WTC11 (cell line): ENCODE data around the gene TIMM13. TPM values are rescaled to one million over a fixed set of nuclear protein-coding genes. Genes with fewer than 3 reads are reported as not detected.

ENCODE experiments used
- CDX4 ChIP-seq: fragments of 250-450 bp; sonication (Bioruptor Pico); IDR thresholded peaks from 2 replicates; pipeline ENCODE4 v1.9.0; 2021; ENCODE audit warnings: moderate library complexity, mild to moderate bottlenecking, inconsistent platforms, borderline replicate concordance
- CTCF ChIP-seq: fragments of 200-600 bp; IDR thresholded peaks from 2 replicates; pipeline ENCODE4 v1.8.0; 2022; ENCODE audit warnings: antibody characterized with exemption
- ELF4 ChIP-seq: sonication (generic); formaldehyde crosslinking; IDR thresholded peaks from 2 replicates; pipeline ENCODE4 v1.8.1; 2022; ENCODE audit warnings: low read depth, mild to moderate bottlenecking, moderate library complexity, missing genetic modification reagents
- ERG ChIP-seq: fragments of 250-450 bp; sonication (Bioruptor Pico); IDR thresholded peaks from 2 replicates; pipeline ENCODE4 v1.8.0; 2021; ENCODE audit warnings: mild to moderate bottlenecking
- GRHL2 ChIP-seq: fragments of 250-450 bp; sonication (Bioruptor Pico); IDR thresholded peaks from 2 replicates; pipeline ENCODE4 v1.8.0; 2022; ENCODE audit warnings: mild to moderate bottlenecking, moderate library complexity; ENCODE audit not compliant: insufficient replicate concordance, severe bottlenecking
- IRF1 ChIP-seq: sonication (generic); formaldehyde crosslinking; IDR thresholded peaks from 2 replicates; pipeline ENCODE4 v1.8.0; 2023; ENCODE audit warnings: missing genetic modification reagents
- JAZF1 ChIP-seq: fragments of 250-450 bp; sonication (Bioruptor Pico); IDR thresholded peaks from 2 replicates; pipeline ENCODE4 v1.9.0; 2021; ENCODE audit warnings: moderate library complexity, mild to moderate bottlenecking, inconsistent platforms
- MYBL2 ChIP-seq: sonication (generic); formaldehyde crosslinking; IDR thresholded peaks from 2 replicates; pipeline ENCODE4 v1.8.1; 2023; ENCODE audit warnings: mild to moderate bottlenecking, moderate library complexity, missing genetic modification reagents
- PRDM15 ChIP-seq: sonication (generic); formaldehyde crosslinking; IDR thresholded peaks from 2 replicates; pipeline ENCODE4 v1.8.0; 2022; ENCODE audit warnings: missing genetic modification reagents
- PRRX2 ChIP-seq: fragments of 250-450 bp; sonication (Bioruptor Pico); IDR thresholded peaks from 2 replicates; pipeline ENCODE4 v1.8.0; 2021; ENCODE audit warnings: mild to moderate bottlenecking
- SMAD3 ChIP-seq: sonication (generic); formaldehyde crosslinking; IDR thresholded peaks from 2 replicates; pipeline ENCODE4 v1.8.0; 2022; ENCODE audit warnings: missing genetic modification reagents, mild to moderate bottlenecking, borderline replicate concordance
- SMAD4 ChIP-seq: sonication (generic); formaldehyde crosslinking; IDR thresholded peaks from 2 replicates; pipeline ENCODE4 v1.8.0; 2022; ENCODE audit warnings: mild to moderate bottlenecking, missing genetic modification reagents
- ZMAT4 ChIP-seq: fragments of 250-450 bp; sonication (Bioruptor Pico); IDR thresholded peaks from 2 replicates; pipeline ENCODE4 v1.9.0; 2021; ENCODE audit warnings: mild to moderate bottlenecking
- ZNF121 ChIP-seq: sonication (generic); formaldehyde crosslinking; IDR thresholded peaks from 2 replicates; pipeline ENCODE4 v1.8.0; 2023; ENCODE audit warnings: missing genetic modification reagents
- total RNA-seq: library from RNA; stranded (reverse); gene quantifications from 3 replicates; pipeline ENCODE4 v1.2.3, GENCODE V29; 2021
- TF ChIP-seq, protein P1 (sequence below): sonication (generic); formaldehyde crosslinking; conservative IDR thresholded peaks from 2 replicates; pipeline ENCODE4 v1.8.1; 2022; ENCODE audit warnings: mild to moderate bottlenecking, missing genetic modification reagents
- TF ChIP-seq, protein P2 (sequence below): sonication (generic); formaldehyde crosslinking; IDR thresholded peaks from 2 replicates; pipeline ENCODE4 v1.8.1; 2022; ENCODE audit warnings: missing genetic modification reagents, borderline replicate concordance
- TF ChIP-seq, protein P3 (sequence below): sonication (generic); formaldehyde crosslinking; IDR thresholded peaks from 2 replicates; pipeline ENCODE4 v1.8.1; 2022; ENCODE audit warnings: low read depth, mild to moderate bottlenecking, moderate library complexity, missing genetic modification reagents, borderline replicate concordance
- TF ChIP-seq, protein P4 (sequence below): sonication (generic); formaldehyde crosslinking; IDR thresholded peaks from 2 replicates; pipeline ENCODE4 v1.8.1; 2022; ENCODE audit warnings: low read depth, missing genetic modification reagents, borderline replicate concordance
- TF ChIP-seq, protein P5 (sequence below): sonication (generic); formaldehyde crosslinking; conservative IDR thresholded peaks from 2 replicates; pipeline ENCODE4 v1.8.1; 2023; ENCODE audit warnings: mild to moderate bottlenecking, low read depth, missing genetic modification reagents, moderate library complexity
- TF ChIP-seq, protein P6 (sequence below): sonication (generic); formaldehyde crosslinking; IDR thresholded peaks from 2 replicates; pipeline ENCODE4 v1.8.1; 2023; ENCODE audit warnings: mild to moderate bottlenecking, missing genetic modification reagents, moderate library complexity

TIMM13 gene
- total RNA-seq, 1 experiment from 2014 or later = 342 TPM

DNA sequence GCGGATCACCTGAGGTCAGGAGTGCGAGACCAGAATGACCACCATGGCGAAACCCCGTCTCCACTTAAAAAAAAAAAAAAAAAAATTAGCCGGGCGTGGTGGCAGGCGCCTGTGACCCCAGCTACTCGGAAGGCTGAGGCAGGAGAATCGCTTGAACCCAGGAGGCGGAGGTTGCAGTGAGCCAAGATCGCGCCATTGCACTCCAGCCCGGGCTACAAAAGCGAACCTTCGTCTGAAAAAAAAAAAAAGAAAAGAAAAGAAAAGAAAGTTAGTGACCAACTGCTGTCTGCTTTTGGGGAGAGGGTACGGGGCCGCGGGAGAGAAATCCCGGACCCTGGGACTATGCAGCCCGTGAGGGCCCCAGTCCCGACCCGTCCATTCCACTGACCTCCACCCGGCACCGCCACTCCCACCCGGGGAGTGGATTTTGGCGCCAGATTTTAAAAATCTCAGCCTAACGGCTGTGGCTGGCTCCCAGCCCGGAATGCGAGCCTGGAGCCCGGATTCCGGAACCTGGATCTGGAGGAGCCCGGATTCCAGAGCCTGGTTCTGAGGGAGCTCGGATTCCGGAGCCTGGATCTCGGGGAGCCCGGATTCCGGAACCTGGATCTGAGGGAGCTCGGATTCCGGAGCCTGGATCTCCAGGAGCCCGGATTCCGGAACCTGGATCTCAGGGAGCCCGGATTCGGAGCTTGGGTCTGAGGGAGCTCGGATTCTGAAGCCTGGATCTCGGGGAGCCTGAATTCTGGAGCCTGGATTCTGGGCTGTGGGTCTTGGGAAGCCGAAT, 35.4 kb upstream of the TIMM13 start (continued):
- TF ChIP-seq IRF1 (CRISPR knock-in tag) = no peak
- TF ChIP-seq ERG = no peak
- TF ChIP-seq, protein P1, sequence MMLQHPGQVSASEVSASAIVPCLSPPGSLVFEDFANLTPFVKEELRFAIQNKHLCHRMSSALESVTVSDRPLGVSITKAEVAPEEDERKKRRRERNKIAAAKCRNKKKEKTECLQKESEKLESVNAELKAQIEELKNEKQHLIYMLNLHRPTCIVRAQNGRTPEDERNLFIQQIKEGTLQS (CRISPR knock-in tag) = no peak
- TF ChIP-seq, protein P2, sequence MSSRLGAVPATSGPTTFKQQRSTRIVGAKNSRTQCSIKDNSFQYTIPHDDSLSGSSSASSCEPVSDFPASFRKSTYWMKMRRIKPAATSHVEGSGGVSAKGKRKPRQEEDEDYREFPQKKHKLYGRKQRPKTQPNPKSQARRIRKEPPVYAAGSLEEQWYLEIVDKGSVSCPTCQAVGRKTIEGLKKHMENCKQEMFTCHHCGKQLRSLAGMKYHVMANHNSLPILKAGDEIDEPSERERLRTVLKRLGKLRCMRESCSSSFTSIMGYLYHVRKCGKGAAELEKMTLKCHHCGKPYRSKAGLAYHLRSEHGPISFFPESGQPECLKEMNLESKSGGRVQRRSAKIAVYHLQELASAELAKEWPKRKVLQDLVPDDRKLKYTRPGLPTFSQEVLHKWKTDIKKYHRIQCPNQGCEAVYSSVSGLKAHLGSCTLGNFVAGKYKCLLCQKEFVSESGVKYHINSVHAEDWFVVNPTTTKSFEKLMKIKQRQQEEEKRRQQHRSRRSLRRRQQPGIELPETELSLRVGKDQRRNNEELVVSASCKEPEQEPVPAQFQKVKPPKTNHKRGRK (CRISPR knock-in tag) = no peak
- peak; percentile 99 for TF ChIP-seq PRDM15 (CRISPR knock-in tag)
- TF ChIP-seq CDX4 = no peak
- no peak for TF ChIP-seq GRHL2 (CRISPR knock-in tag)
- TF ChIP-seq SMAD3 = no peak
- TF ChIP-seq PRRX2 = no peak
- TF ChIP-seq ZMAT4 (CRISPR knock-in tag) = no peak
- TF ChIP-seq JAZF1 (CRISPR knock-in tag) = no peak
- TF ChIP-seq, protein P3, sequence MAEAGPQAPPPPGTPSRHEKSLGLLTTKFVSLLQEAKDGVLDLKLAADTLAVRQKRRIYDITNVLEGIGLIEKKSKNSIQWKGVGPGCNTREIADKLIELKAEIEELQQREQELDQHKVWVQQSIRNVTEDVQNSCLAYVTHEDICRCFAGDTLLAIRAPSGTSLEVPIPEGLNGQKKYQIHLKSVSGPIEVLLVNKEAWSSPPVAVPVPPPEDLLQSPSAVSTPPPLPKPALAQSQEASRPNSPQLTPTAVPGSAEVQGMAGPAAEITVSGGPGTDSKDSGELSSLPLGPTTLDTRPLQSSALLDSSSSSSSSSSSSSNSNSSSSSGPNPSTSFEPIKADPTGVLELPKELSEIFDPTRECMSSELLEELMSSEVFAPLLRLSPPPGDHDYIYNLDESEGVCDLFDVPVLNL (CRISPR knock-in tag) = 0 out of 2 replicates have a peak, but pooled peaks have one; percentile 67
- TF ChIP-seq, protein P4, sequence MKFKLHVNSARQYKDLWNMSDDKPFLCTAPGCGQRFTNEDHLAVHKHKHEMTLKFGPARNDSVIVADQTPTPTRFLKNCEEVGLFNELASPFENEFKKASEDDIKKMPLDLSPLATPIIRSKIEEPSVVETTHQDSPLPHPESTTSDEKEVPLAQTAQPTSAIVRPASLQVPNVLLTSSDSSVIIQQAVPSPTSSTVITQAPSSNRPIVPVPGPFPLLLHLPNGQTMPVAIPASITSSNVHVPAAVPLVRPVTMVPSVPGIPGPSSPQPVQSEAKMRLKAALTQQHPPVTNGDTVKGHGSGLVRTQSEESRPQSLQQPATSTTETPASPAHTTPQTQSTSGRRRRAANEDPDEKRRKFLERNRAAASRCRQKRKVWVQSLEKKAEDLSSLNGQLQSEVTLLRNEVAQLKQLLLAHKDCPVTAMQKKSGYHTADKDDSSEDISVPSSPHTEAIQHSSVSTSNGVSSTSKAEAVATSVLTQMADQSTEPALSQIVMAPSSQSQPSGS (CRISPR knock-in tag) = no peak
- TF ChIP-seq SMAD4 (CRISPR knock-in tag) = no peak
- TF ChIP-seq, protein P5, sequence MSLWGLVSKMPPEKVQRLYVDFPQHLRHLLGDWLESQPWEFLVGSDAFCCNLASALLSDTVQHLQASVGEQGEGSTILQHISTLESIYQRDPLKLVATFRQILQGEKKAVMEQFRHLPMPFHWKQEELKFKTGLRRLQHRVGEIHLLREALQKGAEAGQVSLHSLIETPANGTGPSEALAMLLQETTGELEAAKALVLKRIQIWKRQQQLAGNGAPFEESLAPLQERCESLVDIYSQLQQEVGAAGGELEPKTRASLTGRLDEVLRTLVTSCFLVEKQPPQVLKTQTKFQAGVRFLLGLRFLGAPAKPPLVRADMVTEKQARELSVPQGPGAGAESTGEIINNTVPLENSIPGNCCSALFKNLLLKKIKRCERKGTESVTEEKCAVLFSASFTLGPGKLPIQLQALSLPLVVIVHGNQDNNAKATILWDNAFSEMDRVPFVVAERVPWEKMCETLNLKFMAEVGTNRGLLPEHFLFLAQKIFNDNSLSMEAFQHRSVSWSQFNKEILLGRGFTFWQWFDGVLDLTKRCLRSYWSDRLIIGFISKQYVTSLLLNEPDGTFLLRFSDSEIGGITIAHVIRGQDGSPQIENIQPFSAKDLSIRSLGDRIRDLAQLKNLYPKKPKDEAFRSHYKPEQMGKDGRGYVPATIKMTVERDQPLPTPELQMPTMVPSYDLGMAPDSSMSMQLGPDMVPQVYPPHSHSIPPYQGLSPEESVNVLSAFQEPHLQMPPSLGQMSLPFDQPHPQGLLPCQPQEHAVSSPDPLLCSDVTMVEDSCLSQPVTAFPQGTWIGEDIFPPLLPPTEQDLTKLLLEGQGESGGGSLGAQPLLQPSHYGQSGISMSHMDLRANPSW (CRISPR knock-in tag) = no peak
- peak; percentile 100 for TF ChIP-seq MYBL2
- TF ChIP-seq CTCF = no peak
- no peak for TF ChIP-seq ZNF121 (CRISPR knock-in tag)
- no peak for TF ChIP-seq ELF4 (CRISPR knock-in tag)
- TF ChIP-seq, protein P6, sequence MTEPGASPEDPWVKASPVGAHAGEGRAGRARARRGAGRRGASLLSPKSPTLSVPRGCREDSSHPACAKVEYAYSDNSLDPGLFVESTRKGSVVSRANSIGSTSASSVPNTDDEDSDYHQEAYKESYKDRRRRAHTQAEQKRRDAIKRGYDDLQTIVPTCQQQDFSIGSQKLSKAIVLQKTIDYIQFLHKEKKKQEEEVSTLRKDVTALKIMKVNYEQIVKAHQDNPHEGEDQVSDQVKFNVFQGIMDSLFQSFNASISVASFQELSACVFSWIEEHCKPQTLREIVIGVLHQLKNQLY (CRISPR knock-in tag) = no peak
